HG03342 (cell line): ENCODE data around the gene RAB9A.
A peak's percentile ranks its signal among the peaks of the same experiment; 100 is the strongest.
"Not testable (repeated sequence)": the region's sequence is repeated elsewhere in the genome, so short reads cannot be mapped to it uniquely, and the experiment has no call there.

Source experiments
- ATAC-seq: cut with Tn5 transposase; IDR thresholded peaks from one replicate; pipeline ENCODE4 v1.9.1; 2021; ENCODE audit warnings: mild to moderate bottlenecking, moderate library complexity; ENCODE audit not compliant: unreplicated experiment

Gene RAB9A, protein sequence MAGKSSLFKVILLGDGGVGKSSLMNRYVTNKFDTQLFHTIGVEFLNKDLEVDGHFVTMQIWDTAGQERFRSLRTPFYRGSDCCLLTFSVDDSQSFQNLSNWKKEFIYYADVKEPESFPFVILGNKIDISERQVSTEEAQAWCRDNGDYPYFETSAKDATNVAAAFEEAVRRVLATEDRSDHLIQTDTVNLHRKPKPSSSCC

DNA sequence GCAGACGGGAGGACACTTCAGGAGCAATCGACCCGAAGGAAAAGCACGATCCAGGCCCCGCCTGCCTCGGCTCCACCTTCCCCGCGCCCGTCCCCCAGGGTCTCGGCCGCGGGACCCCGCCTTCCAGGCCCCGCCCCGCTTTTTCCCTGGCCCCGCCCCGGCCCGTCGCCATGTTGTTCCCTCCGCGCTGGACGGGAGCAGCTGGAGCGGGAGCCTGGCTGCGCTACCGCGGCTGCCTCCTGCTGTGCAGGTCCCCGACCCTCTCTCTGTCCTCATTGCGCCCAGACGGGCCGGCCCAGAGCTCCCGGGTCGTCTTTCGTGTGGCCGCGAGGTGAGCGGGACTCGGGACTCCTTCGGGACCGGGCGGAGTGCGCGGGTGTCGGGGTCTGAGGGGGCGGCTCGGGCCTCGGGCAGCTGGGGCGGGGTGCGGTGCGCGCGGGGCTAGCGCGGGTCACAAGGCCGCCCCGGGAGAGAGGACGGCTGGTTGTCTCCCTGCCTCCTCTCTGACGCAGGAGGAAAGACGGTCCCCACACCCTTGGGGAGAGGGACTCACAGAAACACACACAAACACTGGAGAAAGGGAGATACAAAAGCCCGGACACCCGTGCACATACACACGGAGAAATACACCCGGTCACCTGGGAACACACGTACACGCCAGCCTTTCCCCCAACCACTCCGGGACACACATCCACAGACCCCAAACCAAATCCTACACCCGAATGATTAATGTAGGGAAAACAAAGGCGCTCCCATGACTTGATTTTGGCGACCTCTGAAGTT is at the start of gene RAB9A:
RAB9A (plus strand) TSS at position 171 of the 783 bp plus-strand sequence. CDS start 19,619 bp downstream, outside the sequence.
- peak; percentile 69 for ATAC-seq

DNA sequence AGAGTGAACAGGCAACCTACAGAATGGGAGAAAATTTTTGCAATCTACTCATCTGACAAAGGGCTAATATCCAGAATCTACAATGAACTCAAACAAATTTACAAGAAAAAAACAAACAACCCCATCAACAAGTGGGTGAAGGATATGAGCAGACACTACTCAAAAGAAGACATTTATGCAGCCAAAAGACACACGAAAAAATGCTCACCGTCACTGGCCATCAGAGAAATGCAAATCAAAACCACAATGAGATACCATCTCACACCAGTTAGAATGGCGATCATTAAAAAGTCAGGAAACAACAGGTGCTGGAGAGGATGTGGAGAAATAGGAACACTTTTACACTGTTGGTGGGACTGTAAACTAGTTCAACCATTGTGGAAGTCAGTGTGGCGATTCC is 47.2 kb upstream of the RAB9A start:
- not testable (repeated sequence) for ATAC-seq

GRCh38 chrX:13645464-13646153 is 43.3 kb upstream of the RAB9A start:
- no peak for ATAC-seq

DNA sequence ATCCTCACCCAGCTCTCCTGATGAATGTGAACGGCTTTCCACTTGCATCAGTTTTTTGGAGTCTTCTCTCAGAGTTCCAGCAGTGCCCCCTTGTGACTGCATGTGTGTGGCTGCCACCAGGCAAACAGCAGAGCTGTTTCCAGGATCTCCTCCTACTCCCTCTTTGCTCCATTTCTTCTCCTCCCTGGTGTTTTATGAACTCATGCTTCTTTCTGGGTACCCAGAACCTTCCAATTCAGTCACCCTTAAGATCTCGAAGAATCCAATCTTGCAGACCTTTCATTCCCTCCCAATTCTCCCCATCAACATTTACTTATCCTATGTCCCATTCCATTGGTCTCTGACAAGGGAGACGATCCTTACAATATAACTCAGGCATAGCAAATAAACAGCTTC is 42.8 kb upstream of the RAB9A start:
- no peak for ATAC-seq

DNA sequence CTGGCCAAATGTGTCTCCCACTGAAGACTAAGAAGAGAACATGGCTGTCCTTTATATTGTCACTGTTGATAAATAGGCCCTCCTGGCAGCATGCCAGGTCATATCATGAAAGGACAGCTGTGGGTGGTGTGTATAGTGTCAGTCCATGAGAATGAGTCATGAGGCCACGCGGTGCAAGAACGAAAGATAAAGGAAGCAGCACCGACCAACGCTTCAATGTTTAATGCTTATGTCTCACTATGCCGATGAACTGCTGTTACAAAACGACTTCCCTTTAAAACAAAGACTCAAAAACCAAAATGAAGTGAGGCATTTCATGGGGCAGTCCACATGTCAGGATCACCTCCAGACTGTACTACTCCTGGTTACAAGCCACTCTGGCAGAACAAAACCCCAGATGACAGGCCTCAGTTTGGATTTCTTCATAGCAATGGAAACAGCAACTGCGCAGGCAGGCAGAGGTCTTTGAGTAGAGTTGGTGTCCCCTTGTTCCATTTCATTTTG is 41.2 kb upstream of the RAB9A start:
- no peak for ATAC-seq

DNA sequence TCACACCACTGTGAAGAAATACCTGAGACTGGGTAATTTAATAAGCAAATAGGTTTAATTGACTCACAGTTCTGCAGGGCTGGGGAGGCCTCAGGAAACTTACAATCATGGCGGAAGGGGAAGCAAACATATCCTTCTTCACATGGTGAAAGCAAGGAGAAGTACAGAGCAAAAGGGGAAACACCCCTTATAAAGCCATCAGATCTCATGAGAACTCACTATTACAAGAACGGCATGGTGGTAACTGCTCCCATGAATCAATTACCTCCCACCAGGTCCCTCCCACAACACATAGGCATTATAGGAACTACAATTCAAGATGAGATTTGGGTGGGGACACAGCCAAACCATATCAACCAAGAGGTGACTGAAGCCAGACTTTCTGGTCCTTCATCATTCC is 40.6 kb upstream of the RAB9A start:
- not testable (repeated sequence) for ATAC-seq

- ATAC-seq = no peak
These were observed 39.1 kb upstream of the RAB9A start for GRCh38 chrX:13649838-13650237.

DNA sequence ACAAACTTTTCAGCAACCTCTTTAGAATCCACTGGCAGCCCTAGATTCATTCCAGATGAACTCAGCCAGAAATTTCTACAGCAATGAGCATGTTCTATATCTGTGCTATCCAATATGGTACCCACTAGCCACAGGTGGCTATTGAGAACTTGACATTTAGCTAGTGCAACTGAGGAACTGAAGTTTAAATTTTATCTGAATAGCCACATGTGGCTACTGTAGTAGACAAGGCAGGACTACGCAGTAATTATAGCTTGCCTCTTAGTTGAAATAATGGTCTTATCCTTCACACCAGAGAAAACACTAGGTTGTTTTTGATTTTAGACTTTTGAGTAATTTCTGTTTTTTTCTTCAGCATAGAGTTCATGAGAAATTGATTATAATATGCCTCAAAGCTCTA is 38.6 kb upstream of the RAB9A start:
- no peak for ATAC-seq

- no peak for ATAC-seq
These were observed 37.8 kb upstream of the RAB9A start for GRCh38 chrX:13651150-13651549.

GRCh38 chrX:13652287-13652793 is 36.6 kb upstream of the RAB9A start:
- ATAC-seq = no peak

GRCh38 chrX:13652850-13653693 is 35.9 kb upstream of the RAB9A start, which contains the start of gene TCEANC:
TCEANC (plus strand) TSS chrX:13653141; CDS start chrX:13662509, 9,368 bp downstream.
- peak; percentile 98 for ATAC-seq

DNA sequence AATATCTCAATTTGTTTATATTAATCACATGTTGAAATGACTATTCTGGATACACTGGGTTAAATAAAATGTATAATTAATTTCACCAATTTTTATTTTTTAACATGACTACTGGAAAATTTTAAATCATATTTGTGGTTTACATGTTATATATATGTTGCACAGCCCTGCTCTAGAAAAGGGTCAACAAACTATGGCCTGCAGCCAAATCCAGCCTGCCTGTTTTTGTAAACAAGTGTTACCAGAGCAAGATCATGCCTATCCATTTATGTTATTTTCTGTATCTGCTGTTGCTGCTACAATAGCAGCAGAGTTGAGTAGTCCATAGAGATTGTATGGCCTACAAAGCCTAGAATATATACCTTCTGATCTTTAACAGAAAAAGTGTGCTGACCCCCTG is 34.8 kb upstream of the RAB9A start:
- ATAC-seq = no peak

GRCh38 chrX:13655674-13656073 is 33.3 kb upstream of the RAB9A start:
- no peak for ATAC-seq

DNA sequence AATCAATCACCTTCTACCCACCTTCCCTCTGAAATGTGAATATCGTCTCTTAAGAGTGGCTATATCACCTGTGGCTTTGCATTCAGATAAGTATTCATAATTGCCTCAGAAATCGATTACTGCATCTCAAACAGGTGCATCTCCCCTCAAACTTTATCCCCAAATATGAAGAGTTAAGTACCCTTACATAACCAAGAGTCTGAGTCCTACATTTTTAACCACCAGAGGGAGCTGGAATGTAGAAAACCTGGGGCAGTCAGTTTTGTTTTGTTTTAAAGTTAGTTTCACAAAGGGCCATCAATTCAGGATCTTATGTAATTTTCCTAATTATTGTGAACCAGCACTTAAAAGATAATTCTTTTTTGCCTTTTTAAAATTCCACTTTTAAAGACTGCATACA is 30.3 kb upstream of the RAB9A start:
- ATAC-seq = no peak

DNA sequence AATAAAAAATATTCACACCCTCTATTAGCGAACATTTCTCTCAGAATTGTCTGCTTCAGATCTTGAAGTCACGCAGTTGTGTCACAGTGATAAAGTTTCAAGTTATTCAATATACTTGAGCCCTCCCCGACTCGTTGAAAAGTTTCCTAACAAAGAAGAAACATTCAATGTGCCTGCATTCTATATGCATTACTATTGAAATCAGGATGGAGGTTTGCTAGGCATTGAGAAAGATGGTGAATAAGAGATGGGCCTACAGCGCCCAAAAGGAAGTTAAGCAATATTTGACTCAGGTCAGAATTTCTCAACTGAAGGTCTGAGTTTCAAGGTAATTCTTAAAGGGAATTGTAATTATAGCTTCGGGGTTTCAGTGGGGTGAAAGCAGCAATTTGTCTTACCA is 29.9 kb upstream of the RAB9A start:
- ATAC-seq = no peak

- no peak for ATAC-seq
These were observed 27.1 kb upstream of the RAB9A start for GRCh38 chrX:13661735-13662288.

DNA sequence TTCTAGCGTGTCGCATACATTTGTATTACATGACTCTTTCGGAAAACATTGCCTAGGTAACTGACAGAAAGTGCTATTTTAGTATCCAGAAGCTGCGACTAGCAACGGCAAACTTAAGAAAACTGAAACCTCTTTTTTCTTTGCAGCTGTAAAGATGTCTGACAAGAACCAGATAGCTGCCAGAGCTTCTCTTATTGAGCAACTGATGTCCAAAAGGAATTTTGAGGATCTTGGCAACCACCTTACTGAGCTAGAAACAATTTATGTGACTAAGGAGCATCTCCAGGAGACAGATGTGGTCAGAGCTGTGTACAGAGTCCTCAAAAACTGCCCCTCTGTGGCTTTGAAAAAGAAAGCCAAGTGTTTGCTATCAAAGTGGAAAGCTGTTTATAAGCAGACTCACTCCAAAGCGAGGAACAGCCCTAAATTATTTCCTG is 26.6 kb upstream of the RAB9A start:
- ATAC-seq = no peak

DNA sequence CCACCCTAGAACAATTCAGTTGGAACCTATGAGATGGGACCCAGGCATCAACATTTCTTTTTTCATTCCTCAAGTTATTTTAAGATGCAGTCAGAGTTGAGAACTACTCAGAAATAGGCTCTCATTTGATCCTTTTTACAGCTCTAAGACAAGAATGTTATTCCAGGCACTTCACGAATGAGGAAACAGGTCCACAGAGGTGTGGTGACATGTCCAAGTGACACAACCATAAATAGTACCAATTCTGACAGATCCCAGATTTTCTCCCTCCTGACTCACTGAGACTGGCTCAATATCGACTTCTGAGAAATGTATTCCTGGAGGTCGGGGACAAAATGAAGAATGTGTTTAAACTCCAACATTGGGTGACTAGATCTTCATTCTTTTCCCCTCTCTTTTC is 24.9 kb upstream of the RAB9A start:
- no peak for ATAC-seq

GRCh38 chrX:13666836-13667235 is 22.1 kb upstream of the RAB9A start:
- ATAC-seq = no peak

- no peak for ATAC-seq
These were observed 21.0 kb upstream of the RAB9A start for GRCh38 chrX:13667919-13668318.
